Common myeloid progenitor, CD34-positive (primary cell): ENCODE data around the gene HDAC8.
A peak's percentile ranks its signal among the peaks of the same experiment; 100 is the strongest.
"Not testable (repeated sequence)": the region's sequence is repeated elsewhere in the genome, so short reads cannot be mapped to it uniquely, and the experiment has no call there.

Experiments
- CTCF ChIA-PET: fragments of 350-600 bp; sonication (Branson Sonifier 250); formaldehyde crosslinking; loops from one replicate; lab custom pipeline; 2021; ENCODE audit warnings: antibody characterized with exemption; lab: Charles Lee
- POLR2A ChIA-PET: fragments of 350-600 bp; sonication (Branson Sonifier 250); formaldehyde crosslinking; loops from one replicate; lab custom pipeline; 2021; ENCODE audit warnings: antibody characterized with exemption; lab: Charles Lee
- DNase-seq, 3 donors: peaks; one replicate each; pipeline versions ENCODE4 v3.0.0 to v3.0.0-alpha.2; 2013
- H3K27ac ChIP-seq, 2 experiments: 1 replicate in 1 of 2; 2 replicates in 1 of 2; pipeline ENCODE4 v1.7.0; 2013; ENCODE audit warnings: inconsistent platforms in 2 of 2, low read length in 2 of 2, mild to moderate bottlenecking in 2 of 2, low read depth in 1 of 2, moderate library complexity in 1 of 2; ENCODE audit not compliant: severe bottlenecking in 2 of 2, insufficient read depth in 1 of 2, poor library complexity in 1 of 2
- H3K27me3 ChIP-seq, 5 experiments: replicated peaks in 2 of 5; 1 replicate in 3 of 5; 2 replicates in 2 of 5; pipeline versions ENCODE4 v1.6.1 to v1.7.0; 2013; ENCODE audit warnings: low read length in 4 of 5, mild to moderate bottlenecking in 2 of 5, moderate library complexity in 2 of 5, inconsistent platforms in 1 of 5; ENCODE audit not compliant: insufficient read depth in 5 of 5, control insufficient read depth in 4 of 5
- H3K36me3 ChIP-seq, 4 experiments: 1 replicate in 2 of 4; 2 replicates in 2 of 4; pipeline versions ENCODE4 v1.6.1 to v1.7.0; 2013; ENCODE audit warnings: low read length in 3 of 4, control low read depth in 1 of 4, mild to moderate bottlenecking in 1 of 4; ENCODE audit not compliant: control insufficient read depth in 4 of 4, insufficient read depth in 4 of 4
- H3K4me1 ChIP-seq, 4 experiments: 1 replicate in 3 of 4; 2 replicates in 1 of 4; pipeline versions ENCODE4 v1.6.1 to v1.7.1; 2013; ENCODE audit warnings: low read length in 3 of 4, mild to moderate bottlenecking in 3 of 4, control low read depth in 1 of 4, inconsistent platforms in 1 of 4, moderate library complexity in 1 of 4; ENCODE audit not compliant: control insufficient read depth in 4 of 4, insufficient read depth in 4 of 4; ENCODE audit errors: control extremely low read depth in 1 of 4
- H3K4me3 ChIP-seq, 7 experiments: 1 replicate in 4 of 7; 2 replicates in 3 of 7; pipeline versions ENCODE4 v1.5.1 to v1.7.0; 2013; ENCODE audit warnings: mild to moderate bottlenecking in 7 of 7, low read length in 6 of 7, moderate library complexity in 6 of 7, inconsistent platforms in 2 of 7, low read depth in 2 of 7, control low read depth in 1 of 7; ENCODE audit not compliant: insufficient read depth in 4 of 7, control insufficient read depth in 1 of 7; ENCODE audit errors: extremely low read depth in 1 of 7
- H3K9me3 ChIP-seq, 5 experiments: 1 replicate in 4 of 5; 2 replicates in 1 of 5; pipeline versions ENCODE4 v1.6.1 to v1.7.1; 2013; ENCODE audit warnings: low read length in 4 of 5, mild to moderate bottlenecking in 2 of 5, inconsistent platforms in 1 of 5, low read depth in 1 of 5, moderate library complexity in 1 of 5; ENCODE audit not compliant: control insufficient read depth in 4 of 5, insufficient read depth in 2 of 5; ENCODE audit errors: control extremely low read depth in 1 of 5
- WGBS: methylation state at CpG from one replicate; pipeline ENCODE4 v1.1.5; 2013; ENCODE audit not compliant: insufficient coverage; 5-methylcytosine and 5-hydroxymethylcytosine counted together

HDAC8 gene

GRCh38 chrX:72604112-72604511, 31.5 kb upstream of the HDAC8 start:
- CTCF ChIA-PET: no interaction called here
- Histone ChIP-seq H3K4me3 (no peak overlapping the region), H3K27me3 (peaks cover 0 to 4% (median 0%) of the 10 kb centered on the region in 5 experiments), H3K36me3 (peaks cover 0 to 13% (median under 1%) of the 10 kb centered on the region in 4 experiments), H3K27ac (no peak overlapping the region), H3K4me1 (no peaks in the 10 kb centered on the region), H3K9me3 (no peaks in the 10 kb centered on the region)
- POLR2A ChIA-PET: no interaction called here
- no CpG with 5 or more reads among the region's 2 CpGs for WGBS
- DNase-seq: no peak

GRCh38 chrX:72591038-72591437, 18.4 kb upstream of the HDAC8 start:
- H3K27ac ChIP-seq, POLR2A ChIA-PET, H3K27me3 ChIP-seq, H3K9me3 ChIP-seq, H3K4me3 ChIP-seq, DNase-seq, H3K36me3 ChIP-seq, H3K4me1 ChIP-seq, CTCF ChIA-PET: not testable (repeated sequence)
- no CpG with 5 or more reads among the region's 4 CpGs for WGBS

DNA sequence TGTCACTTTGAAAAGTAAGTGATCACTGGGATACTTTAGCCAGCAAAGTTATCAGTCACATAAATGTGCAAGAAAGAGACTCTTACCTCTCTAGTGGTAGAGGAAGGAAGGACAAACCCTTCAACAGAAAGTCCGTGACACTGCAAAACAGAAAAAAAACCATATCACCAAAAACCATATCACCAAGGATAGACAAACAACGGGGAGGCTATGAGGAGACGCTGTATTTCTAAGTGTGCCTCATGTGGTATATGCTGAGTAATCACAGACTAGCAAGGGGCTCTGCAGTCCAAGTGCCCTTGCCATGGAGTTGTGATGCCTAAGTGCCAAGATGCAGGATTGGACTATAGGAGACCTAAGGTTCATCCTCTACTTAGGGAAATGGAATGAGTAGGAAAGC, 11.5 kb upstream of the HDAC8 start:
- Histone ChIP-seq H3K9me3 (peaks cover 0 to 8% (median 5%) of the 10 kb centered on the region in 5 experiments), H3K4me1 (no peaks in the 10 kb centered on the region), H3K27me3 (peaks cover 0 to 2% (median 0%) of the 10 kb centered on the region in 5 experiments), H3K36me3 (peaks cover 0 to 8% (median 3%) of the 10 kb centered on the region in 4 experiments), H3K27ac (no peak overlapping the region), H3K4me3 (no peak overlapping the region)
- ChIA-PET POLR2A (no interaction called here), CTCF (no interaction called here)
- peak in 2 of 3 donors; percentile 10 to 38 for DNase-seq
- no CpG with 5 or more reads among the region's 3 CpGs for WGBS

GRCh38 chrX:72576141-72576894, 3.7 kb upstream of the HDAC8 start:
- 43% methylated on average over 6 of the region's 7 CpGs for WGBS
- POLR2A ChIA-PET: no interaction called here
- Histone ChIP-seq H3K27ac (no peak overlapping the region), H3K36me3 (peaks cover 0 to 3% (median 0%) of the 10 kb centered on the region in 4 experiments), H3K4me3 (peak overlapping the region in 2 of 7 experiments; percentile 16 to 20), H3K9me3 (no peaks in the 10 kb centered on the region), H3K4me1 (peaks cover 0 to 18% (median 8%) of the 10 kb centered on the region in 4 experiments), H3K27me3 (peaks cover 0 to 3% (median 0%) of the 10 kb centered on the region in 5 experiments)
- peak in 2 of 3 donors; percentile 30 to 54 for DNase-seq
- CTCF ChIA-PET: no interaction called here

GRCh38 chrX:72573158-72573511, 492 bp upstream of the HDAC8 start:
- Histone ChIP-seq H3K4me3 (peak overlapping the region; percentile 67 to 98 (median 79)), H3K9me3 (no peaks in the 10 kb centered on the region), H3K27ac (peak overlapping the region; percentile 62 to 88), H3K27me3 (peaks cover 0 to 3% (median 0%) of the 10 kb centered on the region in 5 experiments), H3K36me3 (peaks cover 0 to 10% (median 3%) of the 10 kb centered on the region in 4 experiments), H3K4me1 (peaks cover 0 to 18% (median 8%) of the 10 kb centered on the region in 4 experiments)
- no peak for DNase-seq
- ChIA-PET POLR2A (no interaction called here), CTCF (no interaction called here)
- 60% methylated on average over 3 of the region's 7 CpGs for WGBS

GRCh38 chrX:72569786-72570185, 2.9 kb downstream of the HDAC8 start:
- POLR2A ChIA-PET: no interaction called here
- peaks cover 0 to 3% (median 0%) of the 10 kb centered on the region in 5 experiments for H3K27me3 ChIP-seq
- H3K4me1 ChIP-seq: peaks cover 0 to 4% (median 0%) of the 10 kb centered on the region in 4 experiments
- H3K4me3 ChIP-seq: no peak overlapping the region
- H3K36me3 ChIP-seq: peaks cover 0 to 32% (median 15%) of the 10 kb centered on the region in 4 experiments
- no CpG with 5 or more reads among the region's 2 CpGs for WGBS
- no peak overlapping the region for H3K27ac ChIP-seq
- H3K9me3 ChIP-seq: no peaks in the 10 kb centered on the region
- DNase-seq: peak in 2 of 3 donors; percentile 2 to 7
- CTCF ChIA-PET: no interaction called here

- ChIA-PET POLR2A (no interaction called here), CTCF (interaction anchor here (0.9 kb wide), 1 partner anchor 13 kb away, joined by 3 read pairs; no protein-coding TSS in a partner anchor)
- Histone ChIP-seq H3K9me3 (no peaks in the 10 kb centered on the region), H3K36me3 (peaks cover 0 to 37% (median 15%) of the 10 kb centered on the region in 4 experiments), H3K27ac (no peak overlapping the region), H3K4me1 (peaks cover 0 to 4% (median 0%) of the 10 kb centered on the region in 4 experiments), H3K27me3 (peaks cover 0 to under 1% (median 0%) of the 10 kb centered on the region in 5 experiments), H3K4me3 (no peak overlapping the region)
- DNase-seq: no peak
- 93% methylated on average over 4 of the region's 6 CpGs for WGBS
Measured at GRCh38 chrX:72568406-72569092, 4.1 kb downstream of the HDAC8 start.
